GM03348 (cell line): ENCODE measurements around the gene NEDD4L.
"Not testable (repeated sequence)": the region's sequence is repeated elsewhere in the genome, so short reads cannot be mapped to it uniquely, and the experiment has no call there.

Source experiments
- DNase-seq: peaks from one replicate; pipeline ENCODE4 v3.0.0; 2012; ENCODE audit warnings: low spot score

NEDD4L gene

GRCh38 chr18:58418361-58418760 is 374.3 kb downstream of the NEDD4L start:
- DNase-seq: no peak

GRCh38 chr18:58419587-58420199 is 375.7 kb downstream of the NEDD4L start:
- no peak for DNase-seq

GRCh38 chr18:58426611-58427010 is 382.6 kb downstream of the NEDD4L start:
- DNase-seq: no peak

- no peak for DNase-seq
Observed at GRCh38 chr18:58427321-58427720, 383.3 kb downstream of the NEDD4L start.

- no peak for DNase-seq
Observed at GRCh38 chr18:58429442-58429841, 385.4 kb downstream of the NEDD4L start.

- DNase-seq: no peak
Observed at GRCh38 chr18:58431215-58431614, 387.2 kb downstream of the NEDD4L start.

GRCh38 chr18:58432050-58432727 is 388.2 kb downstream of the NEDD4L start:
- DNase-seq: no peak

GRCh38 chr18:58435221-58436005 is 391.4 kb downstream of the NEDD4L start:
- DNase-seq: not testable (repeated sequence)

- peak; percentile 54 for DNase-seq
Observed at GRCh38 chr18:58438161-58438957, 394.3 kb downstream of the NEDD4L start.

- no peak for DNase-seq
Observed at GRCh38 chr18:58438958-58439300, 394.9 kb downstream of the NEDD4L start.

GRCh38 chr18:58443671-58444070 is 399.6 kb downstream of the NEDD4L start:
- no peak for DNase-seq

GRCh38 chr18:58446391-58447060 is 402.5 kb downstream of the NEDD4L start:
- no peak for DNase-seq

GRCh38 chr18:58447402-58448095 is 403.5 kb downstream of the NEDD4L start:
- DNase-seq: peak; percentile 46

- no peak for DNase-seq
Observed at GRCh38 chr18:58449464-58449863, 405.4 kb downstream of the NEDD4L start.
